RWPE1 (cell line): ENCODE results near the gene STOX1.
A peak's percentile ranks its signal among the peaks of the same experiment; 100 is the strongest.
"Not testable (repeated sequence)": the region's sequence is repeated elsewhere in the genome, so short reads cannot be mapped to it uniquely, and the experiment has no call there.

ENCODE experiments used
- CTCF ChIA-PET: fragments of 350-600 bp; sonication (Branson Sonifier 250); formaldehyde crosslinking; extraction: SDS; loops from one replicate; lab custom pipeline; 2021; lab: Yijun Ruan, JAX
- POLR2A ChIA-PET: fragments of 400-600 bp; formaldehyde crosslinking; extraction: SDS; loops from one replicate; lab custom pipeline; 2020; ENCODE audit warnings: antibody characterized with exemption; ENCODE audit not compliant: low non-redundant PET; lab: Yijun Ruan, JAX
- DNase-seq: peaks from one replicate; pipeline ENCODE4 v3.0.0; 2012; ENCODE audit warnings: low spot score
- H3K27ac ChIP-seq: fragments of 450-650 bp; 2 replicates; pipeline ENCODE4 v1.5.1; 2017
- CTCF ChIP-seq: fragments of 450-650 bp; conservative IDR thresholded peaks from 2 replicates; pipeline ENCODE4 v1.5.1; 2017; ENCODE audit warnings: low read depth, mild to moderate bottlenecking

Gene STOX1

GRCh38 chr10:68792115-68792514, 35.2 kb upstream of the STOX1 start:
- CTCF ChIA-PET: no interaction called here
- 0 out of 2 replicates have a peak, but pooled peaks have one; percentile 11 for TF ChIP-seq CTCF
- DNase-seq: no peak
- POLR2A ChIA-PET: no interaction called here
- no peak overlapping the region for H3K27ac ChIP-seq

GRCh38 chr10:68795886-68796532, 31.3 kb upstream of the STOX1 start:
- DNase-seq: no peak
- CTCF ChIA-PET: interaction anchor here (0.7 kb wide), 1 partner anchor 102 kb away, joined by 4 read pairs; no protein-coding TSS in a partner anchor
- POLR2A ChIA-PET: interaction anchor here (0.6 kb wide), 1 partner anchor 19 kb away, joined by 4 read pairs; no protein-coding TSS in a partner anchor
- H3K27ac ChIP-seq: peak overlapping the region; percentile 53
- no peak for TF ChIP-seq CTCF

- DNase-seq: peak; percentile 34
- H3K27ac ChIP-seq: peak overlapping the region; percentile 47; the same call in 1 of the 2 replicates
- TF ChIP-seq CTCF: no peak
- ChIA-PET POLR2A (no interaction called here), CTCF (interaction anchor here (0.7 kb wide), 1 partner anchor 101 kb away, joined by 4 read pairs; no protein-coding TSS in a partner anchor)
Observed at GRCh38 chr10:68796605-68797004, 30.7 kb upstream of the STOX1 start.

GRCh38 chr10:68800211-68800610, 27.1 kb upstream of the STOX1 start:
- H3K27ac ChIP-seq: no peak overlapping the region
- CTCF ChIA-PET: interaction anchor here (0.7 to 1.4 kb wide), 2 partner anchors 14 to 452 kb away, joined by 3 to 5 read pairs; no protein-coding TSS in a partner anchor
- POLR2A ChIA-PET: interaction anchor here (0.5 kb wide), 1 partner anchor 83 kb away, joined by 3 read pairs; no protein-coding TSS in a partner anchor
- no peak for DNase-seq
- TF ChIP-seq CTCF: no peak

- no peak for TF ChIP-seq CTCF
- ChIA-PET POLR2A (no interaction called here), CTCF (no interaction called here)
- no peak for DNase-seq
- no peak overlapping the region for H3K27ac ChIP-seq
Observed at GRCh38 chr10:68804692-68805091, 22.6 kb upstream of the STOX1 start.

- H3K27ac ChIP-seq, POLR2A ChIA-PET, DNase-seq, CTCF ChIA-PET: not testable (repeated sequence)
Observed at GRCh38 chr10:68810830-68811229, 16.5 kb upstream of the STOX1 start.
